Calu3 (cell line): Measurements from ENCODE around the gene TMIGD1. TPM values are rescaled to one million over a fixed set of nuclear protein-coding genes. Genes with fewer than 3 reads are reported as not detected.
A peak's percentile ranks its signal among the peaks of the same experiment; 100 is the strongest.

ENCODE experiments used
- Bru-seq: library from RNA; stranded (reverse); fragments of 400-500 nt; gene quantifications from one replicate; lab custom pipeline; 2021; lab: Mats Ljungman, UMichigan
- BruChase-seq, 2 experiments: library from RNA; stranded (reverse); fragments of 400-500 nt; gene quantifications; one replicate each; lab custom pipeline; 2021; lab: Mats Ljungman, UMichigan
- BruUV-seq: library from RNA; stranded (reverse); fragments of 400-500 nt; replicated peaks from 2 replicates; lab custom pipeline; 2021; lab: Mats Ljungman, UMichigan
- CTCF ChIA-PET: fragments of 300-600 bp; sonication (Branson Sonifier 250); formaldehyde crosslinking; loops from one replicate; lab custom pipeline; 2022; ENCODE audit warnings: antibody characterized with exemption; lab: Charles Lee
- DNase-seq: peaks from one replicate; pipeline ENCODE4 v3.0.0; 2022
- H3K27ac Mint-ChIP-seq: one replicate; pipeline ENCODE4 v1.8.0; 2022; ENCODE audit warnings: mixed read lengths; ENCODE audit not compliant: unreplicated experiment
- H3K27me3 Mint-ChIP-seq: one replicate; pipeline ENCODE4 v1.8.0; 2022; ENCODE audit warnings: mixed read lengths; ENCODE audit not compliant: unreplicated experiment
- H3K36me3 Mint-ChIP-seq: one replicate; pipeline ENCODE4 v1.8.0; 2022; ENCODE audit warnings: mild to moderate bottlenecking, moderate library complexity, mixed read lengths; ENCODE audit not compliant: insufficient read depth, unreplicated experiment
- H3K4me1 Mint-ChIP-seq: one replicate; pipeline ENCODE4 v1.8.0; 2022; ENCODE audit warnings: mild to moderate bottlenecking, low read depth, mixed read lengths; ENCODE audit not compliant: unreplicated experiment
- H3K4me3 Mint-ChIP-seq: one replicate; pipeline ENCODE4 v1.8.0; 2022; ENCODE audit warnings: mild to moderate bottlenecking, low read depth, moderate library complexity, mixed read lengths; ENCODE audit not compliant: unreplicated experiment
- H3K9me3 Mint-ChIP-seq: one replicate; pipeline ENCODE4 v1.8.0; 2022; ENCODE audit warnings: low read depth, mixed read lengths; ENCODE audit not compliant: unreplicated experiment
- intact Hi-C: fragments of 100-400 bp; cut with micrococcal nuclease; formaldehyde crosslinking; loops from one replicate; pipeline ENCODE4 v1.10.0; 2022; ENCODE audit not compliant: unreplicated experiment
- long read RNA-seq: library from polyadenylated mRNA; stranded (forward); transcript quantifications from one replicate; pipeline ENCODE4 v2.0.0, GENCODE V29; 2022
- total RNA-seq: library from RNA; stranded (reverse); gene quantifications from 2 replicates; pipeline ENCODE4 v1.2.3, GENCODE V29; 2022
- TF ChIP-seq, protein P1 (sequence below): fragments of 200-600 bp; IDR thresholded peaks from one replicate; pipeline ENCODE4 v1.8.0; 2022; ENCODE audit warnings: antibody characterized with exemption; ENCODE audit not compliant: unreplicated experiment

The TMIGD1 gene, protein sequence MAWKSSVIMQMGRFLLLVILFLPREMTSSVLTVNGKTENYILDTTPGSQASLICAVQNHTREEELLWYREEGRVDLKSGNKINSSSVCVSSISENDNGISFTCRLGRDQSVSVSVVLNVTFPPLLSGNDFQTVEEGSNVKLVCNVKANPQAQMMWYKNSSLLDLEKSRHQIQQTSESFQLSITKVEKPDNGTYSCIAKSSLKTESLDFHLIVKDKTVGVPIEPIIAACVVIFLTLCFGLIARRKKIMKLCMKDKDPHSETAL
- total RNA-seq = not detected in 2 replicates
- Bru-seq, nascent RNA = not detected
- BruChase-seq, experiment 1, labeled RNA remaining after a 6-hour chase = not detected
- BruChase-seq, experiment 2, labeled RNA remaining after a 2-hour chase = not detected
- long read RNA-seq = 0 reads

DNA sequence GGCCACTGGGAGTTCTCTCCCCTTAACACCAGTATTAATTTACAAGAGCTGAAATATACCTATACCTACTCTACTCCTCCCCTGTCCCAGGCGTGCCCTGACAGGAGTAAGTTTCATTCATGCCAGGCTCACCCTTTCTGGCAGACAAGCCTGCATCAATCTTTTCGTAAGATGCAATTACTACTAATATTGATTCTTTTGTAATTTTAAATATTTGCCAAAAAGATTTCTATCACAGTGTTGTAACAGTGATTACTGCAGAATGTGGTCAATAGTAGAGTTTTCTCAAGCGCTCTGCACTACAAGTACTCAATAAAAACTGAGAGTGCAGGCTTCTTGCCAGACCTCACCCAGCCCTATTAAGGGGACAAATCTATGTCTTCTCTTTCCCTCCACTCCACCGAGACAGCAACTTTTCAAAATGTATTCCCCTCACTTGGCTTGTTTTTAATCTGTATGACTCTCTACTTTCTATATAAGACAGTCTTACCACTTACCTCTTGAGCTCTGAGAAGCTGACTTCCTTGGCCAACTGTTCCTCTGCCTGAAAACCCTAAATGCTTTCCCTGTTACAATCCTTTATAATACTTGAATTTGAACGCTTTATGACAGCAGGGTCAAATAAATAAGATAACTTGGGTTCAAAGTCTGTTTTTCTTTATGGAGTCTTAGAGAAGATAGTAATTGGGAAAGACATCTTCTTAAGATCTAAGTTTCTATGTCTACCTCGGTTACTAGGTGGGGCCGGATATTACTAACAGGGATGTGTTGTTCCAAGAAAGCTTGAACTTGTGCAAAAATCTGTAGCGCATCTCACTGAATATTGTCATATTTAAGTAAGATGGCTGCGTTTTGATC, at the start of gene TMIGD1:
Gene TMIGD1 (minus strand): TSS at position 555 of the 858 bp plus-strand sequence. CDS start 1,924 bp downstream, outside the sequence.
- no peak within 1 kb of the TSS for H3K4me3 Mint-ChIP-seq
- peaks cover 6% of the 10 kb centered on the region for H3K4me1 Mint-ChIP-seq
- no peaks in the 10 kb centered on the region for H3K9me3 Mint-ChIP-seq
- TF ChIP-seq, protein P1, sequence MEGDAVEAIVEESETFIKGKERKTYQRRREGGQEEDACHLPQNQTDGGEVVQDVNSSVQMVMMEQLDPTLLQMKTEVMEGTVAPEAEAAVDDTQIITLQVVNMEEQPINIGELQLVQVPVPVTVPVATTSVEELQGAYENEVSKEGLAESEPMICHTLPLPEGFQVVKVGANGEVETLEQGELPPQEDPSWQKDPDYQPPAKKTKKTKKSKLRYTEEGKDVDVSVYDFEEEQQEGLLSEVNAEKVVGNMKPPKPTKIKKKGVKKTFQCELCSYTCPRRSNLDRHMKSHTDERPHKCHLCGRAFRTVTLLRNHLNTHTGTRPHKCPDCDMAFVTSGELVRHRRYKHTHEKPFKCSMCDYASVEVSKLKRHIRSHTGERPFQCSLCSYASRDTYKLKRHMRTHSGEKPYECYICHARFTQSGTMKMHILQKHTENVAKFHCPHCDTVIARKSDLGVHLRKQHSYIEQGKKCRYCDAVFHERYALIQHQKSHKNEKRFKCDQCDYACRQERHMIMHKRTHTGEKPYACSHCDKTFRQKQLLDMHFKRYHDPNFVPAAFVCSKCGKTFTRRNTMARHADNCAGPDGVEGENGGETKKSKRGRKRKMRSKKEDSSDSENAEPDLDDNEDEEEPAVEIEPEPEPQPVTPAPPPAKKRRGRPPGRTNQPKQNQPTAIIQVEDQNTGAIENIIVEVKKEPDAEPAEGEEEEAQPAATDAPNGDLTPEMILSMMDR = no peak
- H3K27ac Mint-ChIP-seq = no peak within 1 kb of the TSS
- no TSS peak for BruUV-seq
- CTCF ChIA-PET = no interaction called here
- intact Hi-C loops = no loop called here
- H3K27me3 Mint-ChIP-seq = no peaks in the 10 kb centered on the region
- DNase-seq = no peak
- no peaks in the 10 kb centered on the region for H3K36me3 Mint-ChIP-seq

DNA sequence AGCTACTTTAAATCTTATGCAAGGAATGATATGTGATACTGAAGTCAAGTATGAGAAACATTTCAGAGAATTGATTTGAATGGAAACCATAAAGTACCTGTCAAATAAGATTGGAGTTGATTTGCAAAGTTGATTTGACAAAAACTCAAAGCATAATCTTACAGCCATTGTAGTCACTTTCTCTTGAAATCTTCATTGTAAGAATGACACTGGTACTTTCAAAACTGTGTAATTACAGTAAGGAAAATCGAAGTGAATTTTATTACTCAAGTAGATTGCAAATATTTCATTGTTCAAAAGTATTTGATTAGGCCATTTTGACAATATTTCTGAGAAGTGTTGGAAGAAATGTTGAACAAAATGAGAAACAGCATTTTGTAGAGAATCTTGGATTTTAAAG, 48.5 kb upstream of the TMIGD1 start:
- H3K27me3 Mint-ChIP-seq = no peaks in the 10 kb centered on the region
- no peak overlapping the region for H3K4me3 Mint-ChIP-seq
- peaks cover 39% of the 10 kb centered on the region for H3K4me1 Mint-ChIP-seq
- no peak overlapping the region for H3K27ac Mint-ChIP-seq
- DNase-seq = no peak
- CTCF ChIA-PET = no interaction called here
- TF ChIP-seq, protein P1 = no peak
- intact Hi-C loops = no loop called here
- no TSS peak for BruUV-seq
- no peaks in the 10 kb centered on the region for H3K9me3 Mint-ChIP-seq
- H3K36me3 Mint-ChIP-seq = peaks cover 41% of the 10 kb centered on the region

DNA sequence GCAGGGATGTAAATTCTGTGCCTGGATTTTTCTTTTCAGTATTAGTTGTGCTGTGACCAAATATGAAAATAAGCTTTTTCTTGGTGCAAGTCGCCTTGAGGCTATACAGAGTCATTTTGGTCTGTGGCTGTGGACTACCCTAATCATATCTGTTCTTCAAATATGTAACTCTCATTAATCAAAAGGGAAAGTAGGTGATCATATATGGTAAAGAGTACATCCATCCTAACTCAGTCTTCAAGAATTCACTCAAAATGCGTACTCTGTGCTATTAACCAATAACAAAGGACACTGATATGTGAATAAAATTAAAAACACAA, 47.4 kb upstream of the TMIGD1 start:
- Mint-ChIP-seq H3K9me3 (no peaks in the 10 kb centered on the region), H3K27ac (no peak overlapping the region), H3K27me3 (no peaks in the 10 kb centered on the region), H3K4me3 (peak overlapping the region; percentile 85), H3K4me1 (peaks cover 50% of the 10 kb centered on the region), H3K36me3 (peaks cover 37% of the 10 kb centered on the region)
- intact Hi-C loops = loop anchor here (2.0 kb wide), 1 partner anchor 36 kb away; no protein-coding TSS in a partner anchor
- CTCF ChIA-PET = no interaction called here
- TF ChIP-seq, protein P1 = no peak
- no TSS peak for BruUV-seq
- DNase-seq = no peak

DNA sequence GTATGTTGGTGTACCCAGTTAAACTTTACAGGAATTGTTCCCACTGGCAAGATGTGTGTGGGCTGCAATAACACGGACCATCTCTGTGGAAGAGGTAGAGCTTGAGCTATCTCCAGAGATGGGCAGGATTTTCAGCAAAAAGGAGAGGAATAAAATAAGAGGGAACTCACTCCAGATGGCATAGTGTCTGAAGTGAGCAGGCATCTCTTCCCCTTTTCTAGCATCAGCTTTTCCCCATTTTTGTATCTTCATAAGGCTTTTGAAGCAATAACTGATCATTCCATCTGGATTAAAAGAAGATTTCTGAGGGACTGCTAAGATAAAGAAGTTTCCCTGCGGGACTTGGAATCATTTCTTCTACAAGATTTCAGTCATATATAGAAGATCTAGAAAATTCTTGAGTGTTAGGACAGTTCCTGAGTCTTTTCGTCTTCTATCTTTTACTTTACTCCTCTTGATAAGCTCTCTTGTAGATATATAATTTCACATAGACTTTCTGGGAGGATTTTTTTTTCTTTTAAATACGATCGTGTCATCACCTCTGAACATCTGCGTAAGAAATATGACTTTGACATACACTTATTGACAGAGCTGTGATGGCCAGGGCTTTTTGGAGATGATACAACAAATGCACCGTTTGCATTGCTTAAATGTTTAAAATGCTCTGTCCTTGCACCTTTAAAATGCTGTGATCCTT, 46.9 kb upstream of the TMIGD1 start:
- CTCF ChIA-PET = no interaction called here
- intact Hi-C loops = loop anchor here (2.0 kb wide), 1 partner anchor 36 kb away; no protein-coding TSS in a partner anchor
- TF ChIP-seq, protein P1 = no peak
- BruUV-seq = no TSS peak
- Mint-ChIP-seq H3K4me1 (peaks cover 51% of the 10 kb centered on the region), H3K4me3 (peak overlapping the region; percentile 85), H3K36me3 (peaks cover 37% of the 10 kb centered on the region), H3K27ac (no peak overlapping the region), H3K27me3 (no peaks in the 10 kb centered on the region), H3K9me3 (no peaks in the 10 kb centered on the region)
- DNase-seq = no peak
